LNCAP (cell line): ENCODE data around the gene SLC9A9.

ENCODE experiments used
- TF ChIP-seq, protein P1 (sequence below): fragments of 450-650 bp; IDR thresholded peaks from 2 replicates; pipeline ENCODE4 v1.5.1; 2017; ENCODE audit warnings: mild to moderate bottlenecking

Gene SLC9A9

DNA sequence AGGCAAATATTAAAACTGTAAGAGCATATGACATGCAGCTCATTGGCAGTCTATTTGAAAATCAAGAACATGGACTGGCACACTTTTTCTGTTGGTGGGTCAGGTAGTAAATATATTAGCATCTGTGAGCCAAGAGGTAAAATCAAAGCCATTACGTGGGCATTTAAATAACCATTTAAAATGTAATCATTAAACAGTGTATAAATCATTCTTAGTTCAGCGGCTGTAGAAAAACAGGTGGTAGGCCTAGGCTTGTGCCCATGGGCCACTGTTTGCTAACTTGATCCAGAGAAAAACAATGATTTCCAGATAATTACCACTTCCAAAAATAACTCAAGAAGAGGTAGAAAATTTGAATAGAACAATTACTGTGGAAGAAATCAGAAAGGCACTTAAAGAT is 623.6 kb downstream of the SLC9A9 start:
- TF ChIP-seq, protein P1, sequence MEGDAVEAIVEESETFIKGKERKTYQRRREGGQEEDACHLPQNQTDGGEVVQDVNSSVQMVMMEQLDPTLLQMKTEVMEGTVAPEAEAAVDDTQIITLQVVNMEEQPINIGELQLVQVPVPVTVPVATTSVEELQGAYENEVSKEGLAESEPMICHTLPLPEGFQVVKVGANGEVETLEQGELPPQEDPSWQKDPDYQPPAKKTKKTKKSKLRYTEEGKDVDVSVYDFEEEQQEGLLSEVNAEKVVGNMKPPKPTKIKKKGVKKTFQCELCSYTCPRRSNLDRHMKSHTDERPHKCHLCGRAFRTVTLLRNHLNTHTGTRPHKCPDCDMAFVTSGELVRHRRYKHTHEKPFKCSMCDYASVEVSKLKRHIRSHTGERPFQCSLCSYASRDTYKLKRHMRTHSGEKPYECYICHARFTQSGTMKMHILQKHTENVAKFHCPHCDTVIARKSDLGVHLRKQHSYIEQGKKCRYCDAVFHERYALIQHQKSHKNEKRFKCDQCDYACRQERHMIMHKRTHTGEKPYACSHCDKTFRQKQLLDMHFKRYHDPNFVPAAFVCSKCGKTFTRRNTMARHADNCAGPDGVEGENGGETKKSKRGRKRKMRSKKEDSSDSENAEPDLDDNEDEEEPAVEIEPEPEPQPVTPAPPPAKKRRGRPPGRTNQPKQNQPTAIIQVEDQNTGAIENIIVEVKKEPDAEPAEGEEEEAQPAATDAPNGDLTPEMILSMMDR: no peak

DNA sequence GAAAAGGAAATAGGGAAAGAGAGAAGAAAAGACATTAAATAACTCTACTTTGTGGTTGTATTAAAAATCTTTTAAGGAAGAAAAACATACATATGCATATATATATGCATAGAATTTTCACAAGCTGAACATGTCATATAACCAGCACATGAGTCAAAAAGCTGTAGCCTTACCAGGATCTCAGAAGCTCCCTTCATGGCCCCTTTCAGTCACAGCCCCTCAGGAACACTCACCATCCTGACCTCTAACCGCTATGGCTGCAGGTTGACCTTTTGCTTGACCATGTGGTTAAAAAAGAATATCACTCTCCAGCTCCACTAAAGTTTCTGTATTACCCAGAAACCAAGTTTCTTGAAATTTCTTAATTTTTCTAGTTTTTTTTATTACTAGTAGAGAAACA is 625.3 kb downstream of the SLC9A9 start:
- TF ChIP-seq, protein P1: no peak

DNA sequence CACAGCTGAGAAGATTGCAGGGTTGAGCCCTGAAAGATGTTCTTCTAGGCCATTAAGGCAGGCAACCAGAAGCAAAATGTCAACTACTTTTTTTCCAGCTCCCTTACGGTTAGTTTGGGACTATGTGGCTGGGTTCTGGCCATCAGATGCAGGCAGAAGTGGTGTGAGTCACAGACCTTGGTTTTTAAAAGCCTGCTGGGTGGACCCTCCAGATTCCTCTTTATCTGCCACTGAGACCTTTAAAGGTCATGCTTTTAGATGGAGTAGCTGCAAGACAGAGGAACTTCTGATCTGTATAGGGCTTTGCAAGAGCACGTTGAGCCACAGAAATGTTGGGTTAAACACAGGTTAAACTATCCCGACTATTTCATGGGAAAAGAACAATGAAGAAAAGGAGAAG is 625.8 kb downstream of the SLC9A9 start:
- TF ChIP-seq, protein P1: no peak

DNA sequence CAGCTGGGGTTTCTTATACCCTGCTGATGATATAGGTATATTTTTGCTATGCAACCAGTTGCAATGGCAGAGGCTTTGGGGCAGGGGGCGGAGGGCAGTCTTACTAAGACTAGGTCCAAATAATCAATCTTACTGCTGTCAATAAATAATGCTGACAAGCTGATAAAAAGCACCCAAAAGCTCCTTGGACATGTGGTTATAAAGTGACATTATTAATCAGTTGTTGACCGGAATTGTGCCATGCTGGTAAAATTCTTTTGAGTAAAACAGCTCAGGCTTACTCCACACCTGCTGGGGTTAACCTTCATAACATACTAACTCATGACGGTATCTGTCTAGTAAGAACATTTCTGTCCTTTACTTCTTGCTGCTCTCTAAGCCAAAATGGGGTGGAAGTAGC is 626.8 kb downstream of the SLC9A9 start:
- TF ChIP-seq, protein P1: no peak

DNA sequence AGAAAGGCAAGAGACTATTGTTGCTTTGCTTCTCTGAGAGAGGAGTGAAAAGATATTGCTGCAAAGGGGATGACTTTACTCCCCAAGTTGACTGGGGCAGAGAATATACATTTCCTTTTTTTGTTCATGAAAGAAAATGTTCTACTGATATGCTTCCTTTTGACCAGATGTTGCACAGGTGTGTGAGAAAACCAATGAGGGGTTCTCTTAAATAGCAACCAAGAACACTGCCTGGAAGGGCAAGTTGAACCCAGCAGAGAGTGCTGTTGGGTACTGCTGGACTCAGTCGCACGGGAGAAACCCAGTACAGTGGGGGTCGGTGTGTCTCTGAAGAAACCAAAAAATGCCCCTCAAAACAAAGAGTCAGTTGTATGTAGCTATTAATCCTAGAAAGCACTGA is 627.5 kb downstream of the SLC9A9 start:
- TF ChIP-seq, protein P1: no peak

DNA sequence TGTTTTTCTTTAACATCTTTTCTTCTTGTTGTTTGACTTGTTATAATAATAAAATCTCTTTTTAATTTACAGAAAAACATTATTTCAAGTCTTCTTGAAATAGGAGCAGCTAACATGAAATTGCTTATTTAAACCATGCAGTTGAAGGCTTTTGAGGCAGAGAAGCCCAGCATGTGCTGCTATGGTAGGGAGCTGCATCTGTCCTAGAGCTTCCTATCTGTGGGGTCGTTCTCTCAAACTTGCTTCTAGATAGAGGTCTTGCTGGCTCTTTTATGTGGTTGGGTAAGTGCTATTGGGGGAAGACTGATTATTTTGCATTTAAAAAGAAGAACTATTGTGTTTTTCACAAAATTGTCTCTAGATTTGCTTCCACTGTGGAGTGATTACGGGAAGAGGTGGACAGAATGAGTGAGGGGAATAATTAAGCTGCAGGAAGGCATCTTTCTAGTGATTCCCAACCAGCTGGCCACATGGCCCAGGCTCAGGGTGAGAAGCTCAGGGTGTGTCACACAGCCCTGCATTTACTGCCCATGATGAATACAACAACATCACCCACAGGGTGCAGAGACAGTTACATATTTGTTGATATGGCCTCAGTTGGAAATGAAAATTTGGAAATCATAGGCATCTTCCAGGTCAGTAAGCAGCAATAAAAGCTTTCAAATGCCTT is 630.0 kb downstream of the SLC9A9 start:
- TF ChIP-seq, protein P1: no peak

DNA sequence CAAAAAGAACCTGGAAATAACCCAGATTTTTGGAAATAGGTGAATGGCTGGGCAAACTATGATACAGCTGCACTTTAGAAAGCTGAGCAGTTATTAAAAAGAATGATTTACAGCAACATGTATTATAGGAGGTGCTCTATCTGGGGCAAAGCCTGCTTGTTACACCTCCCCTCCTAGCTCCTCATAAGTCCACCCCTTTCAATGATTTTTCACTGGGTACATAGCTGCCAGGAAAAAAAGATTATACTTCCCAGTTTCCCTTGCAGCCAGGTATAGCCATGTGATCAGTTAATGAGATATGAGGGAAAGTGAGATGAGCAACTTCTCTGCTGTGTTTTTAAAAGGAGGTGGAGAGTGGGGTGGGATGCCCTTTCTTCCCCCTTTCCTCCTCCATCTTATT is 631.0 kb downstream of the SLC9A9 start:
- TF ChIP-seq, protein P1: no peak

DNA sequence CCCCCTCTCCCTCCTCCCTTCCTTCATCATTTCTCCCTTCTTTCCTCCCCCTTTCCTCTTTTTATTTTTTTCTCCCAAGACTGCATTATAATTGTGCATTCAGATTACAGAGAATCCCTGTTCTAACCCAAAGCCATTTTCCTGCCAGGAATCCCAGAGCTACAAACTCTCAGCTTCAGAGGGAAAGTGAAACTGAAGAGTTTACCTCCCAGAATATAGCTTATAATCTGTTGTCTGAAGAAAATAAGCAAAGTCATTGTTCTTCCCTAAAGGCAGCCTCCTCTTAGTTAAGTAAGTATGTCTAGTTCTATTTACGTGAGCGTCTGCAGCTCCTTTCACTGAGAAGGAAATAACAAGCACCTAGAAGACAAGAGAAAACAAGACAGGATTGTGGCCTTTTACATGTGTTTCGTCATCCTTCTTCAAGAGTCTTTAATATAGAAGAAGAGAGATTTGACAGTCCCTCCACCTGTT is 631.5 kb downstream of the SLC9A9 start:
- TF ChIP-seq, protein P1: no peak
